ENCODE measurements around the gene PTK7.

- TF ChIP-seq EZH2phosphoT487 (IDR thresholded peaks at IDR 0.05; ENCODE audit: borderline replicate concordance, low read length) (no peak), CTCF (conservative IDR thresholded peaks at IDR 0.05; ENCODE audit: low read depth, low read length) (no peak)
These were observed 117.8 kb downstream of the PTK7 start for GRCh38 chr6:43193929-43194328.
